GM18951 (cell line): ENCODE measurements around the gene PAK5.

Experiments
- POLR2A ChIP-seq: IDR thresholded peaks from 4 replicates; pipeline ENCODE4 v1.6.1; 2011; ENCODE audit warnings: mild to moderate bottlenecking; ENCODE audit not compliant: insufficient read length, insufficient read depth; ENCODE audit errors: extremely low read depth
- in situ Hi-C: fragments of 300-500 bp; cut with MboI; formaldehyde crosslinking; loops from one replicate; pipeline ENCODE4 v1.12.0; 2022; ENCODE audit warnings: low sequenced_read_pairs, mixed read lengths, inconsistent platforms; ENCODE audit not compliant: unreplicated experiment

Gene PAK5

GRCh38 chr20:9573335-9574151 lies 265.3 kb downstream of the PAK5 start:
- in situ Hi-C loops: no loop called here
- TF ChIP-seq POLR2A: no peak

- TF ChIP-seq POLR2A: no peak
- in situ Hi-C loops: no loop called here
Measured at GRCh38 chr20:9572670-9573069, 266.2 kb downstream of the PAK5 start.

- no peak for TF ChIP-seq POLR2A
- in situ Hi-C loops: no loop called here
Measured at GRCh38 chr20:9571783-9572182, 267.1 kb downstream of the PAK5 start.

- no peak for TF ChIP-seq POLR2A
- in situ Hi-C loops: no loop called here
Measured at GRCh38 chr20:9570612-9571011, 268.3 kb downstream of the PAK5 start.

- in situ Hi-C loops: no loop called here
- no peak for TF ChIP-seq POLR2A
Measured at GRCh38 chr20:9566977-9567376, 271.9 kb downstream of the PAK5 start.

- in situ Hi-C loops: no loop called here
- TF ChIP-seq POLR2A: no peak
Measured at GRCh38 chr20:9565910-9566550, 272.8 kb downstream of the PAK5 start.

- no peak for TF ChIP-seq POLR2A
- in situ Hi-C loops: no loop called here
Measured at GRCh38 chr20:9557411-9557810, 281.5 kb downstream of the PAK5 start.

GRCh38 chr20:9555781-9556180 lies 283.1 kb downstream of the PAK5 start:
- no peak for TF ChIP-seq POLR2A
- in situ Hi-C loops: no loop called here

GRCh38 chr20:9551808-9552550 lies 286.9 kb downstream of the PAK5 start:
- no peak for TF ChIP-seq POLR2A
- in situ Hi-C loops: no loop called here

- no peak for TF ChIP-seq POLR2A
- in situ Hi-C loops: no loop called here
Measured at GRCh38 chr20:9550871-9551270, 288.0 kb downstream of the PAK5 start.

GRCh38 chr20:9550283-9550682 lies 288.6 kb downstream of the PAK5 start:
- TF ChIP-seq POLR2A: no peak
- in situ Hi-C loops: no loop called here

- in situ Hi-C loops: no loop called here
- no peak for TF ChIP-seq POLR2A
Measured at GRCh38 chr20:9543214-9543613, 295.7 kb downstream of the PAK5 start.

- in situ Hi-C loops: no loop called here
- TF ChIP-seq POLR2A: no peak
Measured at GRCh38 chr20:9535449-9535848, 303.4 kb downstream of the PAK5 start.

GRCh38 chr20:9534025-9534424 lies 304.9 kb downstream of the PAK5 start:
- in situ Hi-C loops: no loop called here
- no peak for TF ChIP-seq POLR2A
